Stomach (tissue), 4 donors: ENCODE measurements around the gene TNS3.
A peak's percentile ranks its signal among the peaks of the same experiment; 100 is the strongest.

ENCODE experiments used
- CTCF ChIP-seq, 7 experiments: fragments of 450-650 bp in 4 of 7; fragments of 200-600 bp in 3 of 7; sonication (generic) in 3 of 7; IDR thresholded peaks; one replicate each; pipeline ENCODE4 v1.5.1; 2016 to 2019; ENCODE audit warnings: antibody characterized with exemption in 7 of 7, control low read depth in 2 of 7, mild to moderate bottlenecking in 1 of 7
- EP300 ChIP-seq: sonication (generic); formaldehyde crosslinking; IDR thresholded peaks from one replicate; pipeline ENCODE4 v1.6.1; 2017; ENCODE audit warnings: antibody characterized with exemption
- POLR2A ChIP-seq, 4 donors: fragments of 450-650 bp; IDR thresholded peaks; one replicate each; pipeline ENCODE4 v1.6.1; 2016; ENCODE audit warnings: antibody characterized with exemption in 4 of 4, control low read depth in 2 of 4, mild to moderate bottlenecking in 1 of 4, moderate library complexity in 1 of 4
- POLR2AphosphoS5 ChIP-seq, 3 donors: sonication (generic); formaldehyde crosslinking; IDR thresholded peaks; one replicate each; pipeline ENCODE4 v1.6.1; 2016; ENCODE audit warnings: antibody characterized with exemption in 3 of 3

- TF ChIP-seq CTCF (IDR thresholded peaks at IDR 0.05) (no peak), EP300 (no peak), POLR2AphosphoS5 (IDR thresholded peaks at IDR 0.05) (peak in 1 of 3 donors; percentile 13), POLR2A (IDR thresholded peaks at IDR 0.05) (no peak)
These were observed 187.1 kb downstream of the TNS3 start for GRCh38 chr7:47394751-47395252.
